Gastroesophageal sphincter (tissue), 3 donors: ENCODE data around the gene CAP1.

Source experiments
- POLR2AphosphoS5 ChIP-seq: sonication (generic); formaldehyde crosslinking; IDR thresholded peaks from one replicate; pipeline ENCODE4 v1.6.1; 2017; ENCODE audit warnings: antibody characterized with exemption
- TF ChIP-seq, protein P1 (sequence below), 4 experiments: fragments of 200-600 bp in 2 of 4; fragments of 450-650 bp in 2 of 4; sonication (generic) in 1 of 4; IDR thresholded peaks; one replicate each; pipeline ENCODE4 v1.5.1; 2017 to 2019; ENCODE audit warnings: antibody characterized with exemption in 4 of 4, mild to moderate bottlenecking in 2 of 4, moderate library complexity in 2 of 4

DNA sequence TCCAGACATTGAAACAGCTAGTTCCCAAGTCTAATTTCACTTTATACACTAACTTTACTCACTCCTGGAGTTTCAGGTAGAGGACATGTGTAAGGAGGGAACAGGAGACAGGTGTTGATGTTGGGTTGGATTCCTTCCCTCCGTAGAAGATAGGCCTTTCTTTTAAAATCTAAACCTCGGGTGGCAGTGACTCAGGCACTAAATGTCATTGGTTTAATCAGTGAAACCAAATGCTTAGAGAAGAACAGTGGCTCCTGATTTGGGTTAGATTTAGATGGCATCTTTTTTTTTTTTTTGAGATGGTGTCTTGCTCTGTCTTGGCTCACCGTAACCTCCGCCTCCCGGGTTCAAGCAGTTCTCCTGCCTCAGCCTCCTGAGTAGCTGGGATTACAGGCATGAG, 7.2 kb downstream of the CAP1 start:
- TF ChIP-seq, protein P1, sequence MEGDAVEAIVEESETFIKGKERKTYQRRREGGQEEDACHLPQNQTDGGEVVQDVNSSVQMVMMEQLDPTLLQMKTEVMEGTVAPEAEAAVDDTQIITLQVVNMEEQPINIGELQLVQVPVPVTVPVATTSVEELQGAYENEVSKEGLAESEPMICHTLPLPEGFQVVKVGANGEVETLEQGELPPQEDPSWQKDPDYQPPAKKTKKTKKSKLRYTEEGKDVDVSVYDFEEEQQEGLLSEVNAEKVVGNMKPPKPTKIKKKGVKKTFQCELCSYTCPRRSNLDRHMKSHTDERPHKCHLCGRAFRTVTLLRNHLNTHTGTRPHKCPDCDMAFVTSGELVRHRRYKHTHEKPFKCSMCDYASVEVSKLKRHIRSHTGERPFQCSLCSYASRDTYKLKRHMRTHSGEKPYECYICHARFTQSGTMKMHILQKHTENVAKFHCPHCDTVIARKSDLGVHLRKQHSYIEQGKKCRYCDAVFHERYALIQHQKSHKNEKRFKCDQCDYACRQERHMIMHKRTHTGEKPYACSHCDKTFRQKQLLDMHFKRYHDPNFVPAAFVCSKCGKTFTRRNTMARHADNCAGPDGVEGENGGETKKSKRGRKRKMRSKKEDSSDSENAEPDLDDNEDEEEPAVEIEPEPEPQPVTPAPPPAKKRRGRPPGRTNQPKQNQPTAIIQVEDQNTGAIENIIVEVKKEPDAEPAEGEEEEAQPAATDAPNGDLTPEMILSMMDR (IDR thresholded peaks at IDR 0.05) = no peak
- TF ChIP-seq POLR2AphosphoS5 = no peak
